Measurements from ENCODE around the gene SDK2.

Gene SDK2

DNA sequence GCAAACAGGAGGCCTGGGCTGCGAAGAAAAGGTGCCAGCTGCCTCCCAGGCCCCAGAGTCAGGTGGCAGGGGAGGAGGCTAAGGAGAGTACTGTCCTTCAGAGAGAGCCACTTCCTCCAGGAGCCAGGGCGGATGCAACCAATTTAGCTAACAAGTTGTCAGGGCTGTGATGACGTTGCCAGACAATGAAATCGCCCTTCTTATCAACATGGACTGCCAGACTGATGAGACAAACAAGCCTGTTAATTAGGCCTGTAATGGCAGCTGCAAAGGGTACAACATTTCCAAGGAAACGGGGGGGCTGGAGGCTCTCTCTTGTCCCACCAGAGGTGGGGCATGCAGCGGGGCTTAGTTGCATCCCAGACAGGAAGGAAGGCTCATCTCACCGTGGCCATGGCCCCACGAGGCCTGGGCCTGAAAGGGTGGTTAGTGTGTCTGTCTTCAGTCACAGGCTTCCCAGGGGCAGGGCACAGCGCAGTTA is 111.8 kb downstream of the SDK2 start:
- POLR2A ChIA-PET, result no interaction called here
- TF ChIP-seq ZNF132 (tag by site-specific recombination; IDR thresholded peaks at IDR 0.05; ENCODE audit: borderline replicate concordance) (no peak), ZNF324 (tag by site-specific recombination; IDR thresholded peaks at IDR 0.05) (no peak), ZXDB (tag by site-specific recombination; IDR thresholded peaks at IDR 0.05) (no peak), SP3 (tag by site-specific recombination; IDR thresholded peaks at IDR 0.05) (no peak), ZNF2 (tag by site-specific recombination; IDR thresholded peaks at IDR 0.05) (no peak), ZNF10 (tag by site-specific recombination; IDR thresholded peaks at IDR 0.05) (no peak), ZBTB17 (tag by site-specific recombination; IDR thresholded peaks at IDR 0.05) (no peak), ZNF221 (tag by site-specific recombination; IDR thresholded peaks at IDR 0.05; ENCODE audit: borderline replicate concordance) (no peak), ATF2 (tag by site-specific recombination; IDR thresholded peaks at IDR 0.05; ENCODE audit: low read depth) (no peak), PRDM10 (tag by site-specific recombination; IDR thresholded peaks at IDR 0.05) (peak; percentile 30; the same call in 1 of the 2 replicates), ZNF777 (tag by site-specific recombination; IDR thresholded peaks at IDR 0.05; ENCODE audit: borderline replicate concordance) (no peak), ZNF16 (tag by site-specific recombination; IDR thresholded peaks at IDR 0.05; ENCODE audit: low read depth) (no peak), ZNF747 (tag by site-specific recombination; IDR thresholded peaks at IDR 0.05) (no peak), BCL11A (tag by site-specific recombination; IDR thresholded peaks at IDR 0.05; ENCODE audit: low read depth) (no peak), SETDB1 (IDR thresholded peaks at IDR 0.05; ENCODE audit: insufficient read length, low read length) (no peak), ZNF555 (tag by site-specific recombination; conservative IDR thresholded peaks at IDR 0.05) (no peak), OSR2 (tag by site-specific recombination; IDR thresholded peaks at IDR 0.05) (0 out of 2 replicates have a peak, but pooled peaks have one; percentile 10), ZBTB1 (tag by site-specific recombination; IDR thresholded peaks at IDR 0.05) (no peak), KLF17 (tag by site-specific recombination; IDR thresholded peaks at IDR 0.05) (peak; percentile 64)
- TF ChIP-seq, protein P1, sequence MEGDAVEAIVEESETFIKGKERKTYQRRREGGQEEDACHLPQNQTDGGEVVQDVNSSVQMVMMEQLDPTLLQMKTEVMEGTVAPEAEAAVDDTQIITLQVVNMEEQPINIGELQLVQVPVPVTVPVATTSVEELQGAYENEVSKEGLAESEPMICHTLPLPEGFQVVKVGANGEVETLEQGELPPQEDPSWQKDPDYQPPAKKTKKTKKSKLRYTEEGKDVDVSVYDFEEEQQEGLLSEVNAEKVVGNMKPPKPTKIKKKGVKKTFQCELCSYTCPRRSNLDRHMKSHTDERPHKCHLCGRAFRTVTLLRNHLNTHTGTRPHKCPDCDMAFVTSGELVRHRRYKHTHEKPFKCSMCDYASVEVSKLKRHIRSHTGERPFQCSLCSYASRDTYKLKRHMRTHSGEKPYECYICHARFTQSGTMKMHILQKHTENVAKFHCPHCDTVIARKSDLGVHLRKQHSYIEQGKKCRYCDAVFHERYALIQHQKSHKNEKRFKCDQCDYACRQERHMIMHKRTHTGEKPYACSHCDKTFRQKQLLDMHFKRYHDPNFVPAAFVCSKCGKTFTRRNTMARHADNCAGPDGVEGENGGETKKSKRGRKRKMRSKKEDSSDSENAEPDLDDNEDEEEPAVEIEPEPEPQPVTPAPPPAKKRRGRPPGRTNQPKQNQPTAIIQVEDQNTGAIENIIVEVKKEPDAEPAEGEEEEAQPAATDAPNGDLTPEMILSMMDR (tag by site-specific recombination; IDR thresholded peaks at IDR 0.05), result no peak
- TF ChIP-seq, protein P2, sequence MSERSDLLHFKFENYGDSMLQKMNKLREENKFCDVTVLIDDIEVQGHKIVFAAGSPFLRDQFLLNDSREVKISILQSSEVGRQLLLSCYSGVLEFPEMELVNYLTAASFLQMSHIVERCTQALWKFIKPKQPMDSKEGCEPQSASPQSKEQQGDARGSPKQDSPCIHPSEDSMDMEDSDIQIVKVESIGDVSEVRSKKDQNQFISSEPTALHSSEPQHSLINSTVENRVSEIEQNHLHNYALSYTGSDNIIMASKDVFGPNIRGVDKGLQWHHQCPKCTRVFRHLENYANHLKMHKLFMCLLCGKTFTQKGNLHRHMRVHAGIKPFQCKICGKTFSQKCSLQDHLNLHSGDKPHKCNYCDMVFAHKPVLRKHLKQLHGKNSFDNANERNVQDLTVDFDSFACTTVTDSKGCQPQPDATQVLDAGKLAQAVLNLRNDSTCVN (tag by site-specific recombination; optimal IDR thresholded peaks at IDR 0.05), result no peak
- TF ChIP-seq, protein P3, sequence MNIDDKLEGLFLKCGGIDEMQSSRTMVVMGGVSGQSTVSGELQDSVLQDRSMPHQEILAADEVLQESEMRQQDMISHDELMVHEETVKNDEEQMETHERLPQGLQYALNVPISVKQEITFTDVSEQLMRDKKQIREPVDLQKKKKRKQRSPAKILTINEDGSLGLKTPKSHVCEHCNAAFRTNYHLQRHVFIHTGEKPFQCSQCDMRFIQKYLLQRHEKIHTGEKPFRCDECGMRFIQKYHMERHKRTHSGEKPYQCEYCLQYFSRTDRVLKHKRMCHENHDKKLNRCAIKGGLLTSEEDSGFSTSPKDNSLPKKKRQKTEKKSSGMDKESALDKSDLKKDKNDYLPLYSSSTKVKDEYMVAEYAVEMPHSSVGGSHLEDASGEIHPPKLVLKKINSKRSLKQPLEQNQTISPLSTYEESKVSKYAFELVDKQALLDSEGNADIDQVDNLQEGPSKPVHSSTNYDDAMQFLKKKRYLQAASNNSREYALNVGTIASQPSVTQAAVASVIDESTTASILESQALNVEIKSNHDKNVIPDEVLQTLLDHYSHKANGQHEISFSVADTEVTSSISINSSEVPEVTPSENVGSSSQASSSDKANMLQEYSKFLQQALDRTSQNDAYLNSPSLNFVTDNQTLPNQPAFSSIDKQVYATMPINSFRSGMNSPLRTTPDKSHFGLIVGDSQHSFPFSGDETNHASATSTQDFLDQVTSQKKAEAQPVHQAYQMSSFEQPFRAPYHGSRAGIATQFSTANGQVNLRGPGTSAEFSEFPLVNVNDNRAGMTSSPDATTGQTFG (tag by site-specific recombination; IDR thresholded peaks at IDR 0.05; ENCODE audit: borderline replicate concordance), result no peak

More for the DNA sequence above, 111.8 kb downstream of the SDK2 start:
- no peaks in the 10 kb centered on the region for H3K36me3 ChIP-seq (ENCODE audit: control insufficient read depth in 2 of 2, insufficient read depth in 1 of 2, low read length in 2 of 2)
- no peak overlapping the region for H3K27ac ChIP-seq (ENCODE audit: extremely low read depth, low read depth, low read length)
- CTCF ChIA-PET, result no interaction called here
- H3K4me1 ChIP-seq (ENCODE audit: control insufficient read depth, insufficient read depth, low read length), result no peaks in the 10 kb centered on the region; the same call in 1 of the 2 replicates
- no peak overlapping the region for H3K4me3 ChIP-seq (ENCODE audit: low read depth, low read length)
- H3K9me3 ChIP-seq (ENCODE audit: control insufficient read depth, insufficient read depth, low read depth, low read length), result no peaks in the 10 kb centered on the region
